PC-9 (cell line): ENCODE results near the gene TRUB2.

Experiments used
- EZH2 ChIP-seq: fragments of 200-600 bp; sonication (generic); IDR thresholded peaks from 2 replicates; pipeline ENCODE4 v1.8.0; 2017; ENCODE audit warnings: antibody characterized with exemption, low read depth
- TF ChIP-seq, protein P1 (sequence below): fragments of 200-600 bp; sonication (generic); conservative IDR thresholded peaks from 2 replicates; pipeline ENCODE4 v1.6.1; 2017; ENCODE audit warnings: mixed run types, antibody characterized with exemption, mild to moderate bottlenecking, moderate library complexity

DNA sequence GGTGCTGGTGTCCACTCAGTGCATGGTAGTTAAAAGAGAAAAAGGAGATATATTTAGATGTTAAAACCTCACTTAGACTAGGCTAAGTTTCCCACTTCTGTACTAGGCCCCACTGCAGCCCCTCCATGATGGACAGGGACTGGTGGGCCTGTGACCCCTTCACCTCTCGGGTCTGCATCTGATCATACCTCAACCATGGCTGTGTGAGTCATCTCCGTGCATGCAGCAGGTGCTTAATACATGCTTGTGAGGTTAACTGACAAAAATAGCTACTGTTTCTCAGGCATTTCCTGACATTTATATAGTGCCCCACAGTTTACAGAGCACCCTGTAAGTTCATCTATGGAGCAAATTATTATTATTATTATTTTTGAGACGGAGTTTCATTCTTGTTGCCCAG, 40.5 kb upstream of the TRUB2 start:
- TF ChIP-seq, protein P1, sequence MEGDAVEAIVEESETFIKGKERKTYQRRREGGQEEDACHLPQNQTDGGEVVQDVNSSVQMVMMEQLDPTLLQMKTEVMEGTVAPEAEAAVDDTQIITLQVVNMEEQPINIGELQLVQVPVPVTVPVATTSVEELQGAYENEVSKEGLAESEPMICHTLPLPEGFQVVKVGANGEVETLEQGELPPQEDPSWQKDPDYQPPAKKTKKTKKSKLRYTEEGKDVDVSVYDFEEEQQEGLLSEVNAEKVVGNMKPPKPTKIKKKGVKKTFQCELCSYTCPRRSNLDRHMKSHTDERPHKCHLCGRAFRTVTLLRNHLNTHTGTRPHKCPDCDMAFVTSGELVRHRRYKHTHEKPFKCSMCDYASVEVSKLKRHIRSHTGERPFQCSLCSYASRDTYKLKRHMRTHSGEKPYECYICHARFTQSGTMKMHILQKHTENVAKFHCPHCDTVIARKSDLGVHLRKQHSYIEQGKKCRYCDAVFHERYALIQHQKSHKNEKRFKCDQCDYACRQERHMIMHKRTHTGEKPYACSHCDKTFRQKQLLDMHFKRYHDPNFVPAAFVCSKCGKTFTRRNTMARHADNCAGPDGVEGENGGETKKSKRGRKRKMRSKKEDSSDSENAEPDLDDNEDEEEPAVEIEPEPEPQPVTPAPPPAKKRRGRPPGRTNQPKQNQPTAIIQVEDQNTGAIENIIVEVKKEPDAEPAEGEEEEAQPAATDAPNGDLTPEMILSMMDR: no peak
- no peak for TF ChIP-seq EZH2
